Stimulated activated CD4-positive, alpha-beta T cell treated with anti-CD3 and anti-CD28 coated beads, Interleukin-4, amount 100 ng/mL, for 1 hour (primary cell): ENCODE measurements around the gene AOX1.
"Not testable (repeated sequence)": the region's sequence is repeated elsewhere in the genome, so short reads cannot be mapped to it uniquely, and the experiment has no call there.

ENCODE experiments used
- DNase-seq: peaks from one replicate; pipeline ENCODE4 v3.0.0-alpha.2; 2020

AOX1 gene

DNA sequence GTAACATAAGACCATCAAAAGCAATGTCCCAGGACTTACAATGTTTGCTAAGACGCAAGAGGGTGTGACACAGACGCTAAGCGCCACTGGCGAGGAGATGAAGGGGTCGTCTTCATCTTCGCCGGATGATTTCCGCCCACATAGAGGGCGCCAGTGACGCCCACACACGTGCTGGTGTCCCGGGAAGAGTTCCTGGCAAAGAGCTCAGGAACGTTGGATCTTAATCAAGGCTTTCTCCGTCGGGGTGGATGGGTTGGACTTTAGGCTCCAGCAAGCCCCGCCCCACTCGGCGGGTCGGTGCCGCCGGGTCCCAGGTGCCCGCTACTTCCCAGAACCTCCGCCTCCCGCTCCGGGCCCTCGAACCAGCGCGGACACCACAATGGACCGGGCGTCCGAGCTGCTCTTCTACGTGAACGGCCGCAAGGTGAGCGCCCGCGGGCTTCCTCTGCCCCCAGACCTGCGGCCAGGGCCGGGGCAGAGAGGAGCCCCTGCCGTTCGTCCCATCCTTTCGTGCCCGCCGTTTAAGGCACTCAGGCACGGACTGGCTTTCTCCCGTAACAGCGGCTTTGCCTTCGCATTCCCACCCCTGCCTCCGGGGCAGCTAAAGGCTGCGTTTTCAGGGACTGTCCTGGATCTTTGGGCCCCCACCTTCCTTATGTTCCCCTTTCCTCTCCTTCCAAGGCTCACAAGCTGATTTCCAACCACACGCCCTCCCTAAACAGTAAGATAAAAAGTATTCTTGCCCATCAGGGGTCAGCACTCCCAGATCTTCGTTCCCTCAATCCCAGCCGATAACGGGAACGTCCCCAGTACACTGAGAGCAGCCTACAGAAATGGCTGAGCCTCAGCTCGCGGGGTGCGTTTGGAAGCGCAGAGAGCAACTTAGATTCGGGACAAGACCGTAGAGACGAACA is at the start of gene AOX1:
AOX1 (plus strand) TSS at position 285 of the 914 bp plus-strand sequence; CDS start at position 380, 95 bp downstream.
- peak; percentile 20 for DNase-seq

DNA sequence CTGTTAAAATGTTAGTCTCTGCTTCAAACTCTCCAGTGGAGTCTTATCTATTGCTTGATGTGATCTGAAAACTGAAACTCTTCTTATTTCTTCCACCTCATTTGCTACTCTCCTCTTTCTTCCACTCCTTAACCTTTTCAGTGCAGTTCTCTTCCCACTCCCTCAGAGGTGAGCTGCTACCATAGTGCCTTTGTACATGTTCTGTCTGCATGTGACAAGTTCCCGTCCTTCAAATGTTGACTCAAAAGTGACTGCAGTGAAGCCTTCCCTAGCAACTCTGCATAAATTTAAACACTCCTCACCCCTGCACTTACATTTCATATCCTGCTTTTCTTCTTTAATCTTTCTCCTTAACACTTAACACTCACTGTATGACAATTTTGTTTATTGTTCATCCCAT is 47.7 kb upstream of the AOX1 start:
- no peak for DNase-seq

DNA sequence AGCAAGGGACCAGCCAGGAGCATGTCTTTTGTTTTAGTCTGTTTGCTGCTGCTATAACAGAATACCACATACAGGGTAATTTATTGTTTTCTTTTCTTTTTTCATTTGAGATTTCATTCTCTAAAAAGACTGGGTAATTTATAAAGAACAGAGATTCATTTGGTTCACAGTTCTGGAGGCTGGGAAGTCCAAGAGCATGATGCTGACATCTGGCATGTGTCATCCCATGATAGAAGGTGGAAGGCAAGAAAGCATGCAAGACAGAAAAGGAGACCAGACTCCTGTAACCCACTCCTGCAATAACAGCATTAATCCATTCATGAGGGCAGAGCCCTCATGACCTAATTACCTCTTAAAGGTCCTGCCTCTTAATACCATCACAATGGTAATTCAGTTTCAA is 45.0 kb upstream of the AOX1 start:
- DNase-seq: no peak

DNA sequence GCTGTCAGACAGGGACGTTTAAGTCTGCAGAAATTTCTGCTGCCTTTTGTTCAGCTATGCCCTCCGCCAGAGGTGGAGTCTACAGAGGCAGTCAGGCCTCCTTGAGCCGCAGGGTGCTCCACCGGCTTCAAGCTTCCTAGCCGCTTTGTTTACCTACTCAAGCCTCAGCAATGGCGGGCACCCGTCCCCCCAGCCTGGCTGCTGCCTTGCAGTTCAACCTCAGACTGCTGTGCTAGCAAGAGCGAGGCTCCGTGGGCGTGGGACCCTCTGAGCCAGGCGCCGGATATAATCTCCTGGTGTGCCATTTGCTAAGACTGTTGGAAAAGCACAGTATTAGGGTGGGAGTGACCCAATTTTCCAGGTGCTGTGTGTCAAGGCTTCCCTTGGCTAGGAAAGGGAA is 19.2 kb upstream of the AOX1 start:
- DNase-seq: not testable (repeated sequence)

DNA sequence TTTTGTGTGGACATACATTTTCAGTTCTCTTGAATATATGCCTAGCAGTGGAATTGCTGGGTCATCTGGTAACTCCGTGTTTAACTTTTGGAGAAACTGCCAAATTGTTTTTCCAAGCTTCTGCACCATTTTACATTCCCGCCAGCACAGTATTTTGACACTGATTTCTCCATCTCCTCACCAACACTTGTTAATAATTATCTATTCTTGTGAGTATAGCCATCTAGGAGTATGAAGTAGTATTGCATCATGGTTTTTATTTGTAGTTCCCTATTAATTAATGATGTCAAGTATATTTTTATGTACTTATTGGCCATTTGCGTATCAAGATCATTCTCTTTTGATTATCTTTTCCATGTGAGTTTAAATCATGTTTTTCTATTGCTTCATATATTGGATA is 17.9 kb upstream of the AOX1 start:
- DNase-seq: no peak

DNA sequence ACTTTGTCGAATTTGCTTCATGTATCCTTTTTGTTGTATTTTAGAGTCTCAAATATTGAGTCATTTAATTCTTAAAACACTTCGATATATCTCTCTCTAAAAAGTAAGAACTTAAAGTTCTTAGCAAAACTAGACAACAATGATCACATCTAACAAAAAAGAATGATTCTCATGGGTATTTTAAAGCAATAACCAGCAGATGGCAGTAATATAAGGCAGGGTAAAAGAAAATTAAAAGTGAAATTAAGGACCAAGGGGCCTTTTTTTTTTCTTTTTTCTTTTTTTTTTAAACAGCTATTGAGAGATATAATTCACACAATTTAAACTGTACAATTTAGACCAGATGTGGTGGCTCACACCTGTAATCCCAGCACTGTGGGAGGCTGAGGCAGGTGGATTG is 9.9 kb upstream of the AOX1 start:
- DNase-seq: no peak

DNA sequence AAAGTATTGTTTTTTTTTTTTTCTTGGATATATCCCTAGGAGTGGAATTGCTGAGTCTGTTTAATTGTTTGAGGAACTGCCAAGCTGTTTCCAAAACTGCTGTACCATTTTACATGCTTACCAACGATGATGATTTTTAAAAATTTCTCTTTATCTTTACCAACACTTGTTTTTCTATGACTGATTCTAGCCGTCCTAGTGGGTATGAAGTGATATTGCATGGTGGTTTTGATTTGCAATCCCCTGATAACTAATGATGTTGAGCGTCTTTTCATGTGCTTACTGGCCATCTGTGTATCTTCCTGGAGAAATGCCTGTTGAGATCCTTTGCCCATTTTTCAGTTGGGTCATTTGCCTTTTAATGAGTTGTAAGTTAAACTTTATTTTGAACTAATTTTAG is 8.8 kb upstream of the AOX1 start:
- DNase-seq: no peak

DNA sequence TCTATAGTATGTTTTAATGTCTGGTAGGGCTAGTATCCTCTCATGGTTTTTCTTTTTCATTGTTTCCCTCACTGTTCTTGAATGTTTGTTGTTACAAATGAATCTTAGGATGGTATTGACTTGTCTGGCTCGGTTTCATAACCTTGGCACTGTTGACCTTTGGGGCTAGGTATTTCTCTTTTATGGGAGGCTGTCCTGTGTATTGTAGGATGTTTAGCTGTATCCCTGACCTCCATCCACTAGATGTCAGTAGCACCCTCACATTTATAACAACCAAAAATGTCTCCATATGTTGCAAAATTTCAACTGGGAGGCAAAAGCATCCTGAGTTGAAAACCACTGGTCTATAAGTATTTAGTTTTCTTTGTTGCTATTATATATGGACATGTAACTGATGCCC is 7.0 kb upstream of the AOX1 start:
- DNase-seq: no peak

DNA sequence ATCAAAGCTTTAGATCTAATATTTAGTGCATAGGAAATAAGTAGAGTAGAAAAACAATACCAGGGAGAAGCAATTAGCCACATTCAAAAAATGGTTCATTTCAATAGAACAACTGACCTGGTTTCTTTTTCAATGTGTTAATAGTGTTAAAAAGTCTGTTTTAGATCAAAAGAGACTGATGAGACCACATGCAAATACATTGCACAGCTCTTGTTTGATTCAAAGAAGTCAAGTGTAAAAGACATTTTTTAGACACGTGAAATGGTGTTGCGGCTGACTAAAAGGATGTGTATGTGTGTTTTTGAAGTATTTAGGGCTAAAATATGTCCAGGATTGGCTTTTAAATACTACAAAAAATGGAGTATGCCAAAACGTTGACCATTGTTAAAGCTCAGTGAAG is 1.2 kb upstream of the AOX1 start:
- DNase-seq: no peak

DNA sequence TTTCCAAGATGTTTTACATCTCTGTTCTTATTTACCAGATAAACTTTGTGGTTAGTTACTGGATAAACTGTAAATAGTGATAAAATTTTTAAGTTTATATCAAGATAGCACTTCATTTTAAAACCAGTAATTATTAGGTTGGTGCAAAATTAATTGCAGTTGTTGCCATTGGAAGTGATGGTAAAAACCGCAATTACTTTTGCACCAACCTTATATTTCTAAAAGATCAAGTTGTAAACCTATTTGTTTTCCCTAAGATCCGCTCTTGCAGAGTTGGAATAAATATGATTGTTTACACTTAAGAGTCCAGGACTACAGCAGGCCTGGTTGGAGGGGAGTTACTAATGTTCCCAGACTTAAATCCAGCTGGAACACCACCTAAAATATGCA is 479 bp upstream of the AOX1 start:
- DNase-seq: no peak

DNA sequence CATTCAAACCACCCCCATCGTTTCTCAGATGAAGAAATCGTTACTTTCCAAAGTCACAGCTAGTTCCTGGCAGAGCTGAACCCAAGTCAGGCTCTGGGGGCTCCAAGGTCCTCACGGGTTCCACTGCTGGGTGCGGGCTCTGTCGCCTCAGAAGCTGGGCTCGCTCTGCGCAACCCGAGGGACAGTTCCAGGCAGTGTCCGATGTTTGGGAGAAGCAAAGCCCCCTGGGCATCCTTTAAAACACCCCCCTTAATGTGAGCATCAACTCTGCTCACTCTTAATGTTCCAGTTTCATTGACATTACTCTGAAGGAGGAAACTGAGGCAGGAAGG is 796 bp downstream of the AOX1 start:
- no peak for DNase-seq

DNA sequence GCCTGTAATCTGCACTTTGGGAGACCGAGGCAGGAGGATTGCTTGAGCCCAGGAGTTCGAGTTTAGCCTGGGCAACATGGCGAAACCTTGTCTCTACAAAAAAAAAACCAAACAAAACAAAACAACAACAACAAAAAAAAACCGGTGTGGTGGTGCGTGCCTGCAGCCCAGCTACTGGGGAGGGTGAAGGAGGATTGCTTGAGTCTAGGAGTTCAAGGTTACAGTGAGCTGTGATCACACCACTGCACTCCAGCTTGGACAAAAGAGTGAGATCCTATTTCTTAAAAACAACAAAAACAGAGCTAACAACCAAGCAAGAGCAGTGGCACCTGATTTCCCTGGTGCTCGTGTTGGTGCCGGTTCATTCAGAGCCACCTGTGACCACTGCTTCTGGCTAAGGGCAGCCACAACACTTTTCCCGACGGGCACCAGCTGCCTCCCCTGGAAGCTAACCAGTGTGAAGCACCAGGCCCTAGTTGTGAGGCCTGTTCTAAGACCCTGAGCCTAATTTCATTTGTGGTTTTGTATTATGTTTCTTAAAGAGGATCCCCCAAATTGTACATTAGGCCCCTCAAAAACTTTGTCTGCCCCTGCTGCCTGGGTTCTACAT is 1.3 kb downstream of the AOX1 start:
- DNase-seq: no peak

DNA sequence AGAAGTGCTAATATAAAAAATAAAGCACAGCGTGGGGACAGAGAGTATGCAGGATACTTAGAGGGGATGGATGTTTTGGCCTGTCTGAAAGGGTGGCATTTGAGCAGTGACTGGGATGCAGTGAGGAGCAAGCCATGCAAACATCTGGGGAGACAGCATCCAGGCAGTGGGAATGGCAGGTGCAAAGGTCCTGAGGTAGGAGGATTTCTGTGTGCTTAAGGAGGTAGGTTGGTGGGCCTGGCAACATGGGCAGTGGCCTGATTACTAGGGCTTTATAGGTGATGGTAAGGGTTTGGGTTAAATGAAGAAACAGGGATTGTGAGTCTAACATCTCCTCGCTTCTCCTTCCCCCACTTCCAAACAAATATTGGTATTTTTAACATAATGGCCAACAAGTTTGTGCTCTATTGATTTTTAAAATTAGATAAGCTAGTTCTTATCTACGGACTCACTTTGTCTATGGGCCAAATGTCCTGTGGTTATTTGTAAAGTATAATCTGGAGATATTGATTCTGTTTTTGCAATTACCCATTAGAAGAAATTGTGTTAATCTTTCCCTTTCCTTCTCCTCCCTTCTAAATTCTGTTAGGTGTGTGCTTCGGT is 2.4 kb downstream of the AOX1 start:
- DNase-seq: no peak

DNA sequence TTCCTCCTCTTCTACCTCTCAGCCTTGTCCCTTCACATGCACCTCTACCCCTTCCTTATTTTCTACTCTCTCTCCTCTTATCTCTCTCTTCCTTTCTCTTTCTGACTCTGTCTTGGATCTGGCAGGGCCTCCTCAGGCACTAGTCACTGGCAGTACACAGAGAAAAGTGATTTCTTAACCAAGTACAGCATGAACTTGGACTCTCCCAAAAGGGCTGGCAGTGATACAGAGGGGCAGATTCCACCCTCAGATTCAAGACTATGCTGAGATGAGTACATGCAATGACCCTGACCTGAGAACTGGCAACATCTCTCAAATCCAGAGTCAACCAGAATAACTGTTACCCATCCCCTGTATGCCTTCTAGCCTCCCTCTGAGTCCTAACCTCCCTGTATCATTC is 4.3 kb downstream of the AOX1 start:
- no peak for DNase-seq

DNA sequence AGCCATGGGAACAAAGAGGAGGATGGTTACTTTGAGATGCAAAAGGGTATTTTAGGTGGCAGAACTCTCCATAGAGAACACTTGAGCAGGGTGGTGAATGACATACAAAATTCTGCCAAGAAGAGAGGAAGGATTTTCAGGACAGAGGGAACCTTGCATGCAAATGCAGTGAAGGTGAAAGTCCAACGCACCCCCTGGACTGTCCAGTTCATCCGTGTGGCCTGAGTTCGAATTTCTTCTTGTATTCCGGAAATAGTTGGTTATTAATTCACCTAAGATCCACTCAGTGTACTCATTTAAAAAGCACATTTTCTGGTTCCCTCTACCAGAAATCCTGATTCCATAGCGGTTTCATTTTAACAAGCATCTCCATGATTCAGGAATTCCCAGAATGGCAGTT is 5.5 kb downstream of the AOX1 start:
- no peak for DNase-seq

DNA sequence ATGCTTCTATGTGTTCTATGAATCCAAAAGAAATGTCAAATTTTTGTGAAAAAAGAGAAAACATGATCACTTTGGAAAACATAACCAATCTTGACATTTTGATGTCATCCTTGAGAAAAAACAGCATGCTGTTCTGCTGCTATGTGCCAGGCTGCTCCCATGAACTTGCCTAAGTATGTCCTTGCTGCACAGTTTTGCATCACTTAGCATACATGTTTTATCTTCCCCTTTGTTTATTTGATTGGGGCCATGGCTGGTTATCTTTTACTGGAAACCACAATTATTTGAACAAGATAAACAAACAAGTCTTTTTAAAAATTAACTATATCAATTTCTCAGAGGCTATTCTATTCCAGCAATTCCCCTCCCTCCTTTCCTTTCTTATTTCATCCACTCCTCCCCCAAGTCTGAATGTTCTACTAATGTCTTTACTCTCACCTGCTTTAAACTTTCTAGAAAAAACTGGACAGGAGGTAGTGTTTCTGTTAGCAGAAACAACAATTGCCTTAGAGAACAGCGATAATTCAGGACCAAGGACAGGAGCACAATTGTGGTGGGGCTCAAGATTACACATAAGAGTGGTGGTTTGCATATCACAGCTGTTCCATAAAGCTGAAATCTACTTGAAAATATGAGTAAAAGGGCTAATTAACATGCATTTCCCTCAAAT is 6.7 kb downstream of the AOX1 start:
- DNase-seq: no peak

DNA sequence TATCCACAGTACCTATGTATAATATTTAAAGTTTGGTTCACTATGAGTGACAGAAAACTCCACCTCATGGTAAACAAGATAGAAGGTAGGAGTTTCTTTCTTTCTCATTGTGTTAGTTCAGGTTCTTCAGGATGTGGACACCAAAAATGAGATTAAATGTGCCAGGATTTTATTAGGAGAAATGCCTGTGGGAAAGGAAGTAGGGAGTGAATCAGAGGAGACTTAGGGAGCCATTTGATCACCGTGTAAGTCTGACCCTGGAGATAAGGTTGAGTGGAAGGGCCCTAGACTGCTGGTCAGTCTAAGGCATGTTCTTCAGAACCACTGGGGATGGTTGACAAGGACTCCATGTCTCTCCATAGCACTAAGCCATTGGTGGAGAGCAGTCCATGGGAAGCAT is 8.1 kb downstream of the AOX1 start:
- DNase-seq: no peak

DNA sequence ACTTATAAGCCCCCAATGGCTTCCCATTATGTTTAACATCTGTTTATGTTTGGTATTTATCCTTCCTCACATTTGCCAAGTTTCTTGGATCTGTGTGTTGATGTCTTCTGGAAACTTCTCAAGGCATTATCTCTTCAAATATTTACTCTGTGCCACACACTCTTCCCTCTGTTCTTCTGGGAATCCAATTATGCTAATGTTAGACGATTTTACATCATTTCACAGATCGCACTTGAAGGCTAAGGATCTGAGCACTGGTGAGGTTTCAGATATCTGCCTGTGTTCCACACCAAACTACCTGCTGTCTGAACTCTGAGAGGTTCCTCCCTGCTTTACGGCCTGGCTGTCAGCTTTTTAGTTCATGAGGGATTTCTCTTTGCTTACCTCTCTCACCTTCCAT is 10.1 kb downstream of the AOX1 start:
- DNase-seq: no peak

DNA sequence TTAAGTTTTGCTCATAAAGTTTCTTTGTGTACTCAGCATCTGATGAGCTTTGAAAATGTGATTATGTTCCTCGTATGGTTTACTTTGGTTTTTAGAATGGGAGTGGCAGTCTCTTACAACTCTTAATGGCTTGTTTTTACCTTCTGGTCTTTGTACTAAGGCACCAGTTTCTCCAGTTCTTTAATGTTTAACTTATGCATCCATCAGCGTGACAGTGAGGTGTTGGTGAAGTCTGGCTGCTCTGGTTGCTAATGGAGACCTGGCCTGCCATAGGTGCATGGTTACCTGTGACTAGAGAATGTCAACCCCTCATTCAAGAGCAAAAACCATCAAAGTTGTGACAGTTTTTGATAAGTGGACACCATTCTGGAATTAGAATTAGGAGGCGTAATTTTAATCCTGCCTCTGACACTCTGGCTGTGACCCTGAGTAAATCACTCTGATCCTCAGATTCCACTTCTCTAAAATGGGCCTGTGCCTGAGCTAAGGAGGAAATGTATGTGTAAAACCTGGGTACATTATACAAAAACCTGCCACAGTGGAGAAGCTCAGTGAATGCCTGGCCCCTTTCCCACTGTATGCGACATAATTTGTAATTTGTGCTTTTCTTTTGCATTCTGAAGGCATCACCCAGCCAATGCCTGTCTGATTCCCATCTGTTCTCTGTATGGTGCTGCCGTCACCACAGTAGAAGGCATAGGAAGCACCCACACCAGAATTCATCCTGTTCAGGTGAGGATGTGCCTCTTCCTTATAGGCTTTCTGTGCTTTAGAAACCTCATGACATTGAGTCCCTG is 11.2 kb downstream of the AOX1 start:
- no peak for DNase-seq

DNA sequence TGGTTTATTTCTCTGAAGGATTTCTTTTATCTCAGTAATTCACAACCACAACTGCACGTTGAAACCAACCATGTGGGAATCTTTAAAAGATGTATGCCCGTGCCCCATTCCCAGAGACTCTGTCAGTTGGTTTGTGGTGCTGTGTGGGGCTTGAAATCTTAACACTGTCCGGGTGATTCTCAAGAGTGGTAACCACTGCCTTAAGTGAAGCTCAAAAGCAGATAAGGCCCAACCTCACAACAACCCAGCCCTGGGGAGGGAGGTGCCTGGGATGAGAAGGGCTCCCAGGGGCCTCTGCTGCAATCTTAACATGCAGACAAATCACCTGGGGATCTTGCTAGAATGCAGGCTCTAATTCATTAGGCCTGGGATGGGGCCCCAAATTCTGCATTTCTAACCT is 13.4 kb downstream of the AOX1 start:
- no peak for DNase-seq

DNA sequence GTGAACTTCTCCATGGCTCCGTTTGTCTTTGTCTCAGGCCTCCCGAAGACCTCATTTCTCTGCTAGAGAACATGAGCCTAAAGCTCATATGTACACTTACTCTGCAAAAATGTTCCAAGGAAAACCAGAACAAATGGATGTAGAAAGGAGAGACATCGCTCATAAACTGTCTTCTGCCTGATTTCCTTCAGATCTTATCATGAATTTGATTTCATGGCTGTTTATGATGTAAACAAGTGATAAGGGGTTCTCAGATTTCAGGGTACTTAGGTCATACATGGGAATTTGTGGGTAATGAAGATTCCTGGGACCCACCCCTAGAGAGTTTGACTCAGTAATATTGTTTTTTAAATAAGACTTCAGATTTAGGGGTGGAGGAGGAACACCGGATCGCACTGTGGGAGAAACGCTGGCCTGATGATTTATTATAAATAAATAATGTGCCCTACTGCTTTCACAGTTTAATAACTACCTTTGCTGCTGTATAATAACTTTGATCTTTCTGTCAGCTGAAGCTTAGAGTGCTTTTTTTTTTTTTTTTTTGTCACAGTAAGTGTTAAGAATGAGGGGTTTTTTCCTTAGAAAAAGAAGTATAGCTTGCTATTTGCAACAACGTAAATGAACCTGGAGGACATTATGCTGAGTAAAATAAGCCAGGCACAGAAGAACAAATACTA is 14.9 kb downstream of the AOX1 start:
- DNase-seq: no peak

DNA sequence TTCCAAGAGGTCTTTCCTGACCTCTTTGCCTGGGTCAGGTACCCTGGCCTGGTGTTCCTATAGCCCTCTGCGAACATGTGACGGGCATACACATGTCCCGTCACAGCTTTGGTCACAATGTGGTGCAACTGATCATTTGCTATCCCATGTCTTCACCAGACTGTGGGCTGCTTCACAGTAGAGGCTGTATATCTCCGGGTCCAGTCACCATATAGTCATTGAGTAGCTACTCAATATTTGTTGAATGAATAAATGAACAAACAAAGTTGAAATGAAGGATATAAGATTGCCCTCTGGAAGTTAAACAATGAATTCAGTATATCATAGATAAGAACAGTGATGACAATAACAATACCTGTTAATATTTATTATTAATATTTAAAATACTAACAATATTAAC is 16.8 kb downstream of the AOX1 start:
- DNase-seq: no peak
